Measurements from ENCODE around the gene TUFM. TPM values are rescaled to one million over a fixed set of nuclear protein-coding genes. Genes with fewer than 3 reads are reported as not detected.
"Not testable (repeated sequence)": the region's sequence is repeated elsewhere in the genome, so short reads cannot be mapped to it uniquely, and the experiment has no call there.

The TUFM gene
- 98.3 and 136 TPM in 2 replicates for total RNA-seq (2014; rRNA removed; shearing (Covaris generic))

DNA sequence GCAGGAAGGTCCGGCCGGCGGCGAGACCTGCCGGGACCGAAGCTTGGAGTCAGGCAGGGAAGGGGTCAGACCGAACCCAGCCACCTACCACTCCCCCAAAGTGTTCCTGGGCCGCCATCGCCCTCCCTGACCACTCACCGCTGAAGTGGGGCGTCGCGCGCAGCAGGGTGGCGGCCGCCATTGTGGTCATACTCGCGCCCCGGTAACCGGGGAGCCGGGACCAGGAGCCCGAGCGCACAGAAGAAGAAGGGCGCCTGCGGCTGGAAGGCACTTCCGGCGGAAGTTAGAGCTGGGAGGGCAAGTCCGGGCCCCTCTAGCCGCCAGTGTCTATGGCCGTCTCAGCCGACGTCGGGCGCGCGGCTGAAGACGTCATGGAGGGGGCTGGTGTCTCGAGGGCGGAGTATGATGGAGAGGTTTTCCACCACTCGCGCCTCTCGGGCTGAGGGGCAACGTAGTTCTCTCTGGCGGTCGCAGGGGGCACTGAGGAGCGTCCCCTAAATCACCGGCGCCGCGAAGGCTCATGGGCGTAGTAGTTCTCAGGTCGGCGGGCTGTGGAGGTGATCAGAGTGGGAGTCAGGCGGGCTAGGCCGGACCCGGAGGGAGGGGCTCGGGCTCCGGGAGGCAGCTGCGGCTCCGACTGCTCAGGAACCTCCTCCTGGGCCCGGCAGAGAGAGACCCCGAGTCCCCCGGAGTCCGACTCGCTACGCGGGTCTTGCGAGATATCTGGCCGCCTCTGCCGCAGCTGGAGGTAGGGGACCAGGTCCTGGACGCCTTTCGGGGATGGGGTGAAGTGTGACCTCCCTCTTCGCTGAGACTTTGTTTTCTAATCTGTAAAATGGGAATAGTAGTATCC, at the start of gene TUFM:
Gene TUFM, minus strand, starts transcription at position 269 of the 853 bp plus-strand sequence. Its CDS starts 79 bp downstream, at position 190.
- peak; percentile 100 for DNase-seq (ENCODE audit: low spot score)
- in situ Hi-C loops (cut with HindIII; ENCODE audit: low sequenced_read_pairs) = no loop called here

DNA sequence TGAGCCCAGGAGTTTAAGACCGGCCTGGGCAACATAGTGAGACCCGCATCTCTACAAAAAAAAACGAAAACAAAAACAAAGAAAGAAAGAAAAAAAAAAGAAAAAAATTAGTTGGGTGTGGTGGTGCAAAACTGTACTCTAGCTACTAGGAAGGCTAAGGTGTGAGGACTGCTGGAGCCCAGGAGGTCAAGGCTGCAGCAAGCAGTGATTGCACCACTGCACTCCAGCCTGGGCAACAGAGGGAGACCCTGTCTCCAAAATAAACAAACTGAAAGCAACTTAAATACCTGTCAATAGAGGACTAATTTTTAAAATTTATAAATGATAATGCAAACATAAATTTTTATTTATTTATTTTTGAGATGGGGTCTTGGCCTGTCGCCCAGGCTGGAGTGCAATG, 49.5 kb upstream of the TUFM start:
- in situ Hi-C loops (cut with HindIII; ENCODE audit: low sequenced_read_pairs) = no loop called here
- no peak for DNase-seq (ENCODE audit: low spot score)

DNA sequence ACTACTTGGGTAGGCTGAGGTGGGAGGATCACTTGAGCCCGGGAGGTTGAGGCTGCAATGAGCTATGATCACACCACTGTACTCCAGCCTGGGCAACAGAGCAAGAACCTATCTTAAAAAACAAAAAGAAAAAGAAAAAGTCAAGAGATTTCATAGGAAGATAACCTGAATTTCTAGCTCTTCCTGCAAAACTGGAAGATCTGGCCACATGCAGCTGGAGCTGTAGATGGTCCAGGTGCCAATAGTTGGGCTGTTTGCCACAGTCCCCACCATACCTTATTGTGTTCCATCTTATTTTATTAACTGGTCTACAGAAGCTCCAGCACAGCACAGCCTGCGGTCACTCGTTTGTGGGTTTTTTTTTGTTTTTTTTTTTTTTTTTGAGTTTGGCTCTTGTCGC, 47.1 kb upstream of the TUFM start:
- no peak for DNase-seq (ENCODE audit: low spot score)
- in situ Hi-C loops (cut with HindIII; ENCODE audit: low sequenced_read_pairs) = no loop called here

DNA sequence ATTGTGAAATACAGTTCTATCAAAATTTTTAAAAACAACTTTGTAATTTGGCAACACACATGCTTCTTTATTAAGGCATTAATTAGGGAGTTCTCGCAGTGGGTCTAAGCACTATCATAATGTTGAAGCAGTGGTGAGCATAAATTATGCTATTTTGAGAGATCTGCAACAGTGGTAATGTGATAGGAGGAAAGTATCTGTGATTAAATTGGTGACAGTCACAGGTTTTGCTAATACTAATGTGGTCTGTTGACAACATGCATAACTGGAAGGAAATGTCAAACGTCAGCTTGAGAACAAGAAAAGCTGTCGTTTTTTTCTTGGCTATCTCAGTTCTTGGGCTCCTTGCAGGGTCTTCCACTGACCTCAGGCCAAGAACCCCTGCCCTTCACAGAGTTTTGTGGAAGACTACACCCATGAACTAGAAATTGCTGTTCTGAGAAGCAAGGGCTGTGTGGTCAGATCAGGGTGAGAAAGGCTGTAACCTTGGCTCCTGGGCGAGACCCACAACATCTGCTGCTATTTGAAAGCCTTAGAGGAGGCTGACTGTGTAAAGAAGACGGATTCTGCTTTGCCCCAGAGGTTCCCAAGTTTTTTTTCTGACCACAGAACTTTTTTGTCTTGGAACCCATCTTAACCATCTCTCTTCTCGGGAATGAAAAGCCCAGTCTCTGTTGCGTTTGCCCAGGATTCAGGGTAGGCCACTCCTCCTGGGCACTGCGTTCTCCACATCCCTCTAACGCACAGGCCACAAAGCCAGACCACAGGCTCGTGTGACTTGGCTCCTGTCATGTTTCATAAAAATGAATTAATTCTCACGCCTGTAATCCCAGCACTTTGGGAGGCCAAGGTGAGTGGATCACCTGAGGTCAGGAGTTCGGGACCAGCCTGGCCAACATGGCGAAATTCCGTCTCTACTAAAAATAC, 46.1 kb upstream of the TUFM start:
- DNase-seq (ENCODE audit: low spot score) = no peak
- in situ Hi-C loops (cut with HindIII; ENCODE audit: low sequenced_read_pairs) = no loop called here

DNA sequence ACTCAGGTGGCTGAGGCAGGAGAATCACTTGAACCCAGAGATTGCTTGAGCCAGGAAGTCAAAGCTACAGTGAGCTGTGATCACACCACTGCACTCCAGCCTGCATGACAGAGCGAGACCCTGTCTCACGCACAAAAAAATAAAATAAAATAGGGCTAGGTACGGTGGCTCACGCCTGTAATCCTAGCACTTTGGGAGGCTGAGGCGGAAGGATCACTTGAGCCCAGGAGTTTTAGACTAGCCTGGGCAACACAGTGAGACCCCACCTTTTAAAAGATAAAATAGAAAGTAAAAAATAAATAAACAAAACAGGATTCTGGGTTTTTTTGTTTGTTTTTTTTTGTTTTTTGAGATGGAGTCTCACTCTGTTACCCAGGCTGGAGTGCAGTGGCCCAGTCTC, 44.2 kb upstream of the TUFM start:
- in situ Hi-C loops (cut with HindIII; ENCODE audit: low sequenced_read_pairs) = not testable (repeated sequence)

DNA sequence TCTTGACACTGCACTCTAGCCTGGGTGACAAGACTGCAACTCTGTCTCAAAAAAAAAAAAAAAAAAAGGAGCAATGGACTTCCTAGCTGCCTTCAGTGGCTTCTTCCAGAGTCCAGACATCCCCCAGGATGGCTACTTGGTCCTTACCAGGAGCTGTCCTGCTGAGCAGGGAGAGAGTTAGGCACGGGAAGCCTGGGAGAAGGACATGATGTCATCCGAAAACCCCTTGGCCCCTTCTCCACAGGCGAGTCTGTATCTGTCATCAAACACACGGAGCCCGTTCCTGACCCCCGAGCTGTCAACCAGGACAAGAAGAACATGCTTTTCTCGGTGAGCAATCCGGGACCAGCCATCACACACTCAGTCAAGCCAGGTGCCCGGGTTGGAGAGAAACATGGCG, 40.8 kb upstream of the TUFM start:
- no peak for DNase-seq (ENCODE audit: low spot score)
- in situ Hi-C loops (cut with HindIII; ENCODE audit: low sequenced_read_pairs) = no loop called here

More for the DNA sequence above, 44.2 kb upstream of the TUFM start:
- DNase-seq (ENCODE audit: low spot score) = not testable (repeated sequence)

DNA sequence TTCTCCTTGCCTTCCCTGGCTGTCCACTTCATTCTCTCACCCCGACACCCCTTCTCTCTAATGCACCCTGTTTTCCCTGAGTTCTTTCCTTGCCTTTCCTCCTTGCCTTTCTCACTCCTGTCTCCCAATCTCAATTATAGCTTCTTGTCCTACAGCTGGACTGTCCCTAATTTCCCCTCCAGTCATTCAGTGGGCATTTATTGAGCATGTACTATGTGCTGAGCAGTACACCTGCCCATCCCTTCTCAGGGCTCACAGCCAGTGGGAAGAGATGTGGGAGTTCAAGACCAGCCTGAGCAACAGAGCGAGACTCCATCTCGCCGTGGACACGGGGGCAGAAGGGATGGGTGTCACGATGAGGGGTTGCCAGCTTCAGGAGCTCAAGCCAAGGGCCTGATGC, 37.9 kb upstream of the TUFM start:
- DNase-seq (ENCODE audit: low spot score) = no peak
- in situ Hi-C loops (cut with HindIII; ENCODE audit: low sequenced_read_pairs) = no loop called here

DNA sequence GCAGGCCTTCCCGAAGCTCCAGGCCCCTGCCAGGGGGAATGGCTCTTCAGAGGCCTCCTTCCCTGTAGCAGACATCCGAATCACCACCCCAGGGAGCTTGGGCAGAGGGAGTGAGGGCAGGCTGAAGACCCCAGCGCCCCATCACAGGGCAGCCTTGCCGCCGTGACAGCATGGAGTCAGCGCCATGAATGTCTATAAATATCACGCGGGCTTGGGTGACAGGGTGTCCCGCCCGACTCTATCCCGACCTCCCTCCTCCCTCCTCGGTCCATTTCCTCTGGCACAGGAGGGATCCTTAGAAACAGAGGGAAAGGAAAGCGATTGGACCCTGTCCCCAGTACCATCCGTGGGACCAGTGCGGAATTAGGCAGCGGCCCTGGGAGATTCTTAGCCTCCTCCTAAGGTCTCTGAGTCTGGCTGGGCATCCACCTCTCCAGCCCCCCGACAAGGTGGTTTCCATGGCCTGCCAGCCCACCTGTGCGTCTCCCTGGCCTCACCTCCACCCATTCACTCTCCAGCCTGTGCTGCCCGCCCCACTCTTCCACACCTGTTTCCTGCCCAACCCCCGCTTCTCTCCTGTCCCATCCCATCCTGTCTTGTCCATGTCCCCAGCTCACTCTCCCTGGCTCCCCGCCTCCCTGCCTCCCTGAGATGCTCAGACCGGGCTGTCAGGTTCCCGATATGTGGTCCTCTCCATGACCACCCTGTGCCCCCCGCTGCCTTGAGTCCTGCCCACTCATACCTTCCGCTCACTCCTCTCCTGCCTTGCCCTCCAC, 37.3 kb upstream of the TUFM start:
- in situ Hi-C loops (cut with HindIII; ENCODE audit: low sequenced_read_pairs) = no loop called here
- no peak for DNase-seq (ENCODE audit: low spot score)

DNA sequence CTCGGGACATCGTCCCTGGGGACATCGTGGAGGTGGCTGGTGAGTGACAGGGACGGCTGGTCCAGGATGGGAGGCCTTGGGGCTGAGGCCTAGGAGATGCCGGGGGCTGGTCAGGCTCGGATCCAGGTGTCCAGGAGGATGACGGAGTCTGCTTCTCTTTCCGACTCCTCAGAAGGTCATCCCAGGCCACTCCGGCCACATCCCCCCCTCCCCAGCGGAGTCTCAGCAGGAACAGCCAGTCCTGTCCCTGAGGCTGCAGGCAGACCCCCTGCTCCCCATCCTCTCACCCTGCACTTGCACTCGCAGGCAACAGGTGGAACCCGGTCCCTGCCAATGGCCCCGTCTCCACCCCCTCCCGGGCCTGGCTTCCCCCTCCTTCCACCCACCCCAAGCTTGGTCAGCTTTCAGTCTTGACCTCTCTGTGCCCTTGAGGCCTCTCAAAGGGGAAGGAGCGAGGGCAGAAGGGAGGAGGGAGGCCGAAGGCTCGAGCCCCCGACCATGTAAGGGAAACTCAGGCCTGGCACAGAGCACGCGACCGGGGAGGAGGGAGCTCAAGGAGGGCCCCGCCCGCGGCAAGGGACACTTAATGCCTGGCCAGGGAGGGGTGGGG, 36.5 kb upstream of the TUFM start:
- in situ Hi-C loops (cut with HindIII; ENCODE audit: low sequenced_read_pairs) = no loop called here
- no peak for DNase-seq (ENCODE audit: low spot score)

DNA sequence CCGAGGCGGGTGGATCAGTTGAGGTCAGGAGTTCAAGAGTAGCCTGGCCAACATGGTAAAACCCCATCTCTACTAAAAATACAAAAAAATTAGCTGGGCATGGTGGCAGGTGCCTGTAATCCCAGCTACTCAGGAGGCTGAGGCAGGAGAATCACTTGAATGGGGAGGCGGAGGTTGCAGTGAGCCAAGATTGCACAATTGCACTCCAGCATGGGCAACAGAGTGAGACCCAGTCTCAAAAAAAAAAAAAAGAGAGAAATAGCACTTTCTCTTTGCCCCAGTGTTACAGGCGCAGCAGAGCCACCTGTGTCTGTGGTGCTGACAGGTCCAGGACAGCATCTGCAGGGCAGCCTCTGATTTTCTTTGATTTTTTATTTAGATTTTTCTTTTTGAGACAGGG, 35.4 kb upstream of the TUFM start:
- in situ Hi-C loops (cut with HindIII; ENCODE audit: low sequenced_read_pairs); DNase-seq (ENCODE audit: low spot score): not testable (repeated sequence)

DNA sequence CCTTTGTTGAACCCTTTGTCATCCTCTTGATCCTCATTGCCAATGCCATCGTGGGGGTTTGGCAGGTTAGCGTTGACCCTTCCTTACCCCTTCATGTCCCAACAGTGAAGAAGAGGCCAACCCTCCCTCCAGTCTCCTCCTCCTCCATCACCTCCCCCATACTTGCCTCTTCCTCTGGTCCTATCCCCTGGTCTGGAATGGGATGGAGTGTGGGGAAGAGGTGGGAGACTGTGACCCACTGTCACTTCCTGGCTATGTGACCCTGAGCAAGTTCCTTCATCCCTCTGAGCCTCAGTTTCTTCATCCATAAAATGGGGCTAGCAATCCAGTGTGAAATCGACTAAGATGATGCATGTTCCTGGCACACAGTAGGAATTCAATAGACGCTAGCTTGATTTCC, 34.8 kb upstream of the TUFM start:
- DNase-seq (ENCODE audit: low spot score) = no peak
- in situ Hi-C loops (cut with HindIII; ENCODE audit: low sequenced_read_pairs) = no loop called here

DNA sequence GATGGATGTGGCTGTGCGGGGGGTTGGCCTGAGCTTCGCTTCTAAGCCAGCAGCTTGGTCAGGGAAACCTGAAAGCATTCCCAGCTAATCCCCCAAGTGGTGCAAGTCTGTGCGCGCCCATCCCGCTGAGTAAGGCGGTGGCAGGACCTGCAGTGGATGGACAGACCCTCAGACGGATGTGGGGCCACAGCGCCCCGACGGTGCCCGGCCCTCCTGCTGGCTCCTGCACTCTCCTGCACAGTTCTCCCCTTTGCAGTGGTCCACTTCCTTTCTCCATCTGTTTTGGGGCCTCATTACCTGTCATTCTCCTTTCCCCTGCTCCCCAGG, 34.4 kb upstream of the TUFM start:
- DNase-seq (ENCODE audit: low spot score) = no peak

DNA sequence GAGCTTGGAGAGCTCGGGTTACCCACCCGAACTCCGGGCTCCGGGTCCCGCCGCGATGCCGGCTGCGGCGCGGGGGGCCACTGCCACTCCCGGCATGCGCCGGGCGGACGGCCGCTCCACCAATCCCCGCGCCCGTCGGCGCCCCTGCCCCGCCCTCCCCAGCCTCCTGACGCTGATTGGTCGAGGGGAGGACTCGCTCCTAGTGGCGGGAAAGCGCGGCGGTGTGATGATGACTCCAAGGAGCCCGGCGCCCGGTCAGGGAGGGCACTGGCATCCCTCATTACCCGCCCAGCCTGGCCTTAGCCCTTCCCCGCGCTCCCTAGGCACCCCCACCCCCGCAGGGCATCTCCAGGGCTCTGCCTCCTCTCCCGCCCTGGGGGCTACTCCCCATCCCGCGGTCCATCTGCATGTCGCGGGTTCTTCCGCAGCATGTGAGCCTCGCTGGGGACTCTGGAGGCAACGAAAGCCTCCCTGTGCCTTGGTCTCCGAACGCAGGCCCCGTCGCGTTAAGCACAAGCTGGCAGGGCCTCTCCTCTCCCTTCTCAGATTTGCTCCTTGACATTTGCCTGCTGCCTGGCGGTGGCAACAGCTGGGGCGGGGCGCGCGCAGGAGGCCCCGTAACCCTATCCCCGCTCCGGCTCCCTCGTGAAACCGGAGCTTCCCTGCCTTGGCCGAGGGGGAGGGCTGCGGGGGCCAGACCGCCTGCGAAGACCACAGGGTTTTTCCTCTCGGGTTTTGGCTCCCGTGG, 33.9 kb upstream of the TUFM start:
- peak; percentile 85 for DNase-seq (ENCODE audit: low spot score)
- in situ Hi-C loops (cut with HindIII; ENCODE audit: low sequenced_read_pairs) = no loop called here

More for the DNA sequence above, 34.4 kb upstream of the TUFM start:
- in situ Hi-C loops (cut with HindIII; ENCODE audit: low sequenced_read_pairs) = no loop called here

DNA sequence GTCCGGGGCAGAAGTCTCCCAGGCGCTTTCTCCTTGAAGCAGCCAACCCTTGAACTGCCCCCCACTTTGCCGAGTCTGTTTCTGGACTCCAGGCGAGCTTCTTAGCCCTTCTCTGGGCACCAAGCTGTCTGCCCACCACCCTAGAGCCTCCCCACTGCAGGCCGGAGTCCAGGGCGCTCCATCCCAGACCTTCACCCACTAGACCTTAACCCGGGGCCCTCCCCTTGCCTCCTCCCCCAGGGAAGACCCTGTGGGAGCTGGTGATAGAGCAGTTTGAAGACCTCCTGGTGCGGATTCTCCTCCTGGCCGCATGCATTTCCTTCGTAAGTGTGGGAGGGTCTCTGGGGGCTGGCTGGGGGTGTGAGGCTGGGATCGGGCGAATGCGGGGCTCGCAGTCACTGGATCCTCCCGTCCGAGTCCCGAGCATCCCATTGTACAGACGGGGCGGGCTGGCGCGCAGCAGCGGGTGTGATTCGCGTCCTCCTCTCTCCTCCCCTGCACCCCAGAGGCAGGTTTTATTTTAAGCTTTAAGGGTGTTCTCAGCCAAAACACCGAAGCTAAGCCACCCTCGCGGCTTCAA, 33.2 kb upstream of the TUFM start:
- no peak for DNase-seq (ENCODE audit: low spot score)
- in situ Hi-C loops (cut with HindIII; ENCODE audit: low sequenced_read_pairs) = no loop called here

DNA sequence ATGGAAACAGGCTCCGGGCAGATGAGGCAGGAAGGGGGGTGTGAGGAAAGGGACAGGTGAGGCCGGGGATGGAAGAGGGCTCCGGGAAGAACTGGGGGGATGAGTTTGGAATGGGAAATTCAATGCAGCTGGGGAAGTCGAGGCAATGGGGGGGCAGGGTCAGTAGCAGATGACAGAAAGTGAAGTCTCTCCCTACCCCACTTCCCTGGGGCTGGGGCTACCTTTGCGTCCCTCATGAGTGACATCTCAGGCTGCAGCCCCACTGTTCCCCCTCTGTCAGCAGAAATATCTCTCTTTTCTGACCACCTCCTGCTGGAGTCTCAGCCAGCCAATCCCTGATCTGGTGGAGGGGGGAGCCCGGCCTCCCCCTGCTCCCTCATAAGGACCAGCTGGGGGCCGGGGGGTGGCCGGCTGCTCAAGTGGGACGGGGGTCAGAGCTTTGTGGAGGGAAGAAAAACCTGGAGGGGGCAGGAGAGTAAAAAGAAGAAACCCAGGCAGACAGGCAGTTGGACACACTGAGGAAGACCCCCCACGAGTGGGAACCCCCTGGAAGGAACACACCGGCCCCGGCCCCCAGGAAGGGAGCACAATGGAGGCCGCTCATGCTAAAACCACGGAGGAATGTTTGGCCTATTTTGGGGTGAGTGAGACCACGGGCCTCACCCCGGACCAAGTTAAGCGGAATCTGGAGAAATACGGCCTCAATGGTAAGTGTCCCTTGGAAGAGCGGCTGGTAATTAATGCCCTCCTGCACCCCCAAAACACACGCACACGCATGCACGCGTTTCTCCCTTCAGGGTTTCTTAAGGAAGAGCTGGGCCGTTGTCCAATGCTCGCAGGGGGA, 32.2 kb upstream of the TUFM start, which contains the start of gene ATP2A1:
Gene ATP2A1, plus strand, starts transcription at position 406 of the 844 bp plus-strand sequence. Its CDS starts 184 bp downstream, at position 590.
- in situ Hi-C loops (cut with HindIII; ENCODE audit: low sequenced_read_pairs) = no loop called here
- DNase-seq (ENCODE audit: low spot score) = no peak

DNA sequence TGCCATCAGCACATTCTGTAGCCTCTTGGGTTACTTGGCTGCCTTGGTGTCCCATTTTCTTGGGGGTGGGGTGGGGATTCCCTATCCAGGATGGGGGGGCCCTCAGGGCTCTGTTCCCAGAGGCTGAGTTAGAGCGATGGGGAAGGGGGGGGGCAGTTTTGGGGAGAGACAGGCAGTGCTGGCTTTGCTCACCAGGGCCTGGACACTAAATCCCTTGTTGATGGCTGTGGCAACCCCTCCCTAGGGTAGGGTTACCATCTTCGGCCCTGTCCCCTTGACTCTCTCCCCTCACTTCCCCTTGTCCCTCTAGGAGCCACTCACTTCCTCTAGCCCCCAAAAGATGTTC, 31.5 kb upstream of the TUFM start:
- no peak for DNase-seq (ENCODE audit: low spot score)

DNA sequence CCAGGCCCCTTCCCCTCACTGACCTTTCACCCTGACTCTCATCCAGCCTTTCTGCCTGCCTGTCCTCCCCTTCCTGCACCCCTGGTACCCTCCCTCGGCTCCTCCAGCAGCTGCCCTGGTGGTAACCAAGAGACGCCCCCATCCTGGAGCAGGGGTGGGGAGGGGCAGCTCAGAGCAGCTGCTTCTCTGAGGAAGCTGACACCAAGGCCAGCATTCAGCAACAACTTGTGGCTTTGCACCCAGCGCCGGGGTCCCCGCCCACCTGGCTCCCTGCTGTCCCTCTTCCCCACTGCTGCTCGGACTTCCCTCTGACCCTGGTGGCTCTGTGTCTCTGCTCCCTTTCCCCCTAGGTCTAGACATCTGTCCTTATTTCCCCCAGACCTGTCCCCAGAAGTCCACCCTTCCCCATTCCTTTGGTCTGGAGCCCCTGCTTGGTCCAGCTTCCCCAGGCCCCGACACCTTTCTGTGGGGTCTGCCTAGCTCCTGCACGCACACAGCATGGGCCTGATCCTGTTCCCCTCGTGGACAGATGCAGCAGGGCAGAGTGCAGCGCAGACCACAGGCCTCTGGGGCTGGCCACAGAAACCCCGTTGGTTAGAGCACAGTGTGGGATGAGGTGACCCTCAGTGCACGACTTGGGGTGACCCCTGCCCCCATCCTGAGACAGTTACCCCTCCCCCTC, 31.0 kb upstream of the TUFM start:
- no peak for DNase-seq (ENCODE audit: low spot score)
- in situ Hi-C loops (cut with HindIII; ENCODE audit: low sequenced_read_pairs) = no loop called here

More for the DNA sequence above, 31.5 kb upstream of the TUFM start:
- in situ Hi-C loops (cut with HindIII; ENCODE audit: low sequenced_read_pairs) = no loop called here

Data from G401 (cell line).